CD14-positive monocyte (primary cell): ENCODE data around the gene WWOX. TPM values are rescaled to one million over a fixed set of nuclear protein-coding genes. Genes with fewer than 3 reads are reported as not detected.

Source experiments
- DNase-seq, 3 donors: peaks; one replicate each; pipeline ENCODE4 v3.0.0-alpha.2; 2011 to 2022
- H2AFZ ChIP-seq: 2 replicates; pipeline ENCODE4 v1.6.0; 2012; ENCODE audit warnings: mild to moderate bottlenecking, low read depth, low read length, inconsistent platforms; ENCODE audit not compliant: insufficient read depth, poor library complexity, severe bottlenecking
- H3K27ac ChIP-seq, 2 donors: 1 replicate in 1 of 2; 2 replicates in 1 of 2; pipeline ENCODE4 v1.5.1; 2012 to 2013; ENCODE audit warnings: low read length in 2 of 2, control low read depth in 1 of 2, inconsistent platforms in 1 of 2, low read depth in 1 of 2, mild to moderate bottlenecking in 1 of 2
- H3K27me3 ChIP-seq, 2 donors: one replicate each; pipeline versions ENCODE4 v1.6.0 to v1.6.1; 2011 to 2013; ENCODE audit warnings: low read length in 2 of 2; ENCODE audit not compliant: control insufficient read depth in 2 of 2, insufficient read depth in 2 of 2
- H3K36me3 ChIP-seq, 2 donors: replicated peaks in 1 of 2; 1 replicate in 1 of 2; 2 replicates in 1 of 2; pipeline versions ENCODE4 v1.5.1 to v1.6.1; 2012 to 2013; ENCODE audit warnings: low read length in 2 of 2, control low read depth in 1 of 2, inconsistent platforms in 1 of 2, mild to moderate bottlenecking in 1 of 2; ENCODE audit not compliant: insufficient read depth in 2 of 2, control insufficient read depth in 1 of 2
- H3K4me1 ChIP-seq, 2 donors: 1 replicate in 1 of 2; 2 replicates in 1 of 2; pipeline versions ENCODE4 v1.5.1 to v1.6.1; 2012 to 2013; ENCODE audit warnings: low read length in 2 of 2, control low read depth in 1 of 2, inconsistent platforms in 1 of 2, mild to moderate bottlenecking in 1 of 2, moderate library complexity in 1 of 2; ENCODE audit not compliant: insufficient read depth in 2 of 2, control insufficient read depth in 1 of 2
- H3K4me2 ChIP-seq: replicated peaks from 2 replicates; pipeline ENCODE3; 2012; ENCODE audit warnings: low read length, moderate library complexity, mild to moderate bottlenecking; ENCODE audit not compliant: poor library complexity, severe bottlenecking; ENCODE audit errors: extremely low read depth
- H3K4me3 ChIP-seq, 3 experiments: fragments of 200-600 bp in 1 of 3; sonication (generic) in 1 of 3; replicated peaks in 1 of 3; 1 replicate in 2 of 3; 2 replicates in 1 of 3; pipeline ENCODE4 v1.5.1; 2011 to 2013; ENCODE audit warnings: low read length in 3 of 3, mild to moderate bottlenecking in 3 of 3, control low read depth in 2 of 3, low read depth in 2 of 3, inconsistent platforms in 1 of 3, moderate library complexity in 1 of 3
- H3K79me2 ChIP-seq: 2 replicates; pipeline ENCODE4 v1.6.0; 2012; ENCODE audit warnings: mild to moderate bottlenecking, control low read depth, inconsistent platforms, low read length, moderate library complexity; ENCODE audit not compliant: insufficient read depth
- H3K9ac ChIP-seq: 2 replicates; pipeline ENCODE4 v1.6.0; 2017; ENCODE audit warnings: low read length, mild to moderate bottlenecking; ENCODE audit not compliant: insufficient read depth, poor library complexity, severe bottlenecking
- H3K9me3 ChIP-seq, 2 donors: replicated peaks in 1 of 2; 1 replicate in 1 of 2; 2 replicates in 1 of 2; pipeline versions ENCODE4 v1.5.1 to v1.6.1; 2012 to 2013; ENCODE audit warnings: low read length in 2 of 2, control low read depth in 1 of 2; ENCODE audit not compliant: control insufficient read depth in 1 of 2, insufficient read depth in 1 of 2
- H4K20me1 ChIP-seq: 2 replicates; pipeline ENCODE4 v1.6.0; 2012; ENCODE audit warnings: mild to moderate bottlenecking, low read length, control low read depth, moderate library complexity; ENCODE audit not compliant: insufficient read depth
- H3K27ac Mint-ChIP-seq, 7 donors: one replicate each; pipeline ENCODE4 v1.8.0; 2020; ENCODE audit warnings: mild to moderate bottlenecking in 7 of 7, mixed read lengths in 7 of 7, moderate library complexity in 6 of 7, inconsistent platforms in 2 of 7
- H3K27me3 Mint-ChIP-seq, 3 donors: one replicate each; pipeline ENCODE4 v1.8.0; 2021 to 2022; ENCODE audit warnings: low read depth in 3 of 3, mild to moderate bottlenecking in 3 of 3, mixed read lengths in 3 of 3, moderate library complexity in 3 of 3, inconsistent platforms in 1 of 3
- H3K36me3 Mint-ChIP-seq, 2 donors: one replicate each; pipeline ENCODE4 v1.8.0; 2020; ENCODE audit warnings: mixed read lengths in 2 of 2, inconsistent platforms in 1 of 2, mild to moderate bottlenecking in 1 of 2
- H3K4me1 Mint-ChIP-seq: one replicate; pipeline ENCODE4 v1.8.0; 2020; ENCODE audit warnings: mild to moderate bottlenecking, mixed read lengths
- H3K4me3 Mint-ChIP-seq, 2 donors: one replicate each; pipeline ENCODE4 v1.8.0; 2020; ENCODE audit warnings: mild to moderate bottlenecking in 2 of 2, mixed read lengths in 2 of 2, moderate library complexity in 1 of 2
- H3K9me3 Mint-ChIP-seq, 7 donors: one replicate each; pipeline ENCODE4 v1.8.0; 2020 to 2022; ENCODE audit warnings: mixed read lengths in 7 of 7, mild to moderate bottlenecking in 6 of 7, moderate library complexity in 6 of 7, inconsistent platforms in 2 of 7
- CTCF ChIP-seq: fragments of 200-600 bp; IDR thresholded peaks from one replicate; pipeline ENCODE4 v1.8.0; 2022; ENCODE audit warnings: antibody characterized with exemption, mild to moderate bottlenecking
- WGBS: methylation state at CpG from one replicate; pipeline ENCODE4 v1.1.5; 2013; ENCODE audit warnings: missing lambda C conversion rate; ENCODE audit not compliant: insufficient coverage; 5-methylcytosine and 5-hydroxymethylcytosine counted together
- intact Hi-C, 2 donors: fragments of 100-400 bp; cut with micrococcal nuclease; formaldehyde crosslinking; loops; one replicate each; pipeline versions ENCODE4 v1.15.0 to v1.15.1; 2023
- polyA plus RNA-seq, 3 donors: library from polyadenylated mRNA; depleted of rRNA in 1 of 3; unstranded in 2 of 3; stranded (reverse) in 1 of 3; fragments of 300-500 nt in 2 of 3; fragments of >200 nt in 1 of 3; fragmentation: Illumina TruSeq in 2 of 3; gene quantifications; 1 replicate in 2 of 3; 2 replicates in 1 of 3; pipeline ENCODE4 v1.2.3, GENCODE V29; 2012 to 2021

Gene WWOX
- polyA plus RNA-seq, 3 donors, result 4.0 to 7.0 (median 6.3) TPM

- no peak overlapping the region for H2AFZ ChIP-seq
- no peak overlapping the region for H3K4me3 Mint-ChIP-seq
- no CpG with 5 or more reads among the region's 2 CpGs for WGBS
- no peak overlapping the region for H3K27ac Mint-ChIP-seq
- no peak overlapping the region for H3K9ac ChIP-seq
- H3K4me3 ChIP-seq, result no peak overlapping the region
- H3K4me2 ChIP-seq, result no peak overlapping the region
- H4K20me1 ChIP-seq, result no peaks in the 10 kb centered on the region
- DNase-seq, result no peak
- H3K36me3 Mint-ChIP-seq, result no peaks in the 10 kb centered on the region
- intact Hi-C loops, result no loop called here
- H3K4me1 ChIP-seq, result no peaks in the 10 kb centered on the region
- H3K9me3 ChIP-seq, result no peaks in the 10 kb centered on the region
- no peaks in the 10 kb centered on the region for H3K36me3 ChIP-seq
- no peaks in the 10 kb centered on the region for H3K4me1 Mint-ChIP-seq
- TF ChIP-seq CTCF, result no peak
- H3K79me2 ChIP-seq, result no peaks in the 10 kb centered on the region
- no peaks in the 10 kb centered on the region for H3K27me3 ChIP-seq
- no peak overlapping the region for H3K27ac ChIP-seq
- H3K9me3 Mint-ChIP-seq, result no peaks in the 10 kb centered on the region
- H3K27me3 Mint-ChIP-seq, result peaks cover 0 to 3% (median 0%) of the 10 kb centered on the region in 3 donors
Measured at GRCh38 chr16:78718141-78718540, 618.7 kb downstream of the WWOX start.

GRCh38 chr16:78720416-78720815 is 621.0 kb downstream of the WWOX start:
- H3K9me3 ChIP-seq, result no peaks in the 10 kb centered on the region
- Mint-ChIP-seq H3K9me3 (peaks cover 0 to 4% (median 0%) of the 10 kb centered on the region in 7 donors), H3K27ac (no peak overlapping the region), H3K4me3 (no peak overlapping the region), H3K4me1 (no peaks in the 10 kb centered on the region), H3K27me3 (peaks cover 0 to 3% (median 0%) of the 10 kb centered on the region in 3 donors), H3K36me3 (no peaks in the 10 kb centered on the region)
- no peak for DNase-seq
- no peaks in the 10 kb centered on the region for H3K79me2 ChIP-seq
- WGBS, result no CpG with 5 or more reads among the region's 3 CpGs
- no peaks in the 10 kb centered on the region for H3K36me3 ChIP-seq
- no peaks in the 10 kb centered on the region for H3K4me1 ChIP-seq
- no peak overlapping the region for H3K9ac ChIP-seq
- intact Hi-C loops, result no loop called here
- H3K4me3 ChIP-seq, result no peak overlapping the region
- no peaks in the 10 kb centered on the region for H3K27me3 ChIP-seq
- no peak overlapping the region for H3K4me2 ChIP-seq
- TF ChIP-seq CTCF, result no peak
- no peaks in the 10 kb centered on the region for H4K20me1 ChIP-seq
- H3K27ac ChIP-seq, result no peak overlapping the region
- H2AFZ ChIP-seq, result no peak overlapping the region
